HG03045 (cell line): ENCODE results near the gene NT5M.
"Not testable (repeated sequence)": the region's sequence is repeated elsewhere in the genome, so short reads cannot be mapped to it uniquely, and the experiment has no call there.

Experiments used
- ATAC-seq: cut with Tn5 transposase; IDR thresholded peaks from one replicate; pipeline ENCODE4 v1.9.1; 2021; ENCODE audit warnings: mild to moderate bottlenecking, moderate library complexity; ENCODE audit not compliant: unreplicated experiment

Gene NT5M

DNA sequence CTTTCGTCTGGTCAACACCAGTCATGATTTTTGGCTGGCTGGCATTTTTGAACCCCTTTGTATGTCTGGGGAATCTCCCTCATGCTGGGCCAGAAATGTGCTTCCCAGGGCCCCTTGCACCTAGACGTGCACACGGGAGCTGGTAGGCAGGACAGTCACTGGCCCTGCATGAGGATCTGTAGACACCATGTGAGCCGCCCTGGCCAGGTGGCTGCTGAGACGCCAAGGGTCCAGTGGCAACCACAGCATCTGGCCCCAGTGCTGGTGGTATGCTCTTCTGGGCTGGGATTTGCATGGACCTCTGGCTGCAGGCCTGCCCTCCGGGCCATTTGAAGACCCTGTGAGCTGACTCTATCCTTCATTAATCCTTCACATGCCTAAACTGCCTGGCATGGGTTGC, 67.5 kb downstream of the NT5M start:
- ATAC-seq, result no peak

GRCh38 chr17:17372856-17373520, 69.8 kb downstream of the NT5M start:
- ATAC-seq, result no peak

DNA sequence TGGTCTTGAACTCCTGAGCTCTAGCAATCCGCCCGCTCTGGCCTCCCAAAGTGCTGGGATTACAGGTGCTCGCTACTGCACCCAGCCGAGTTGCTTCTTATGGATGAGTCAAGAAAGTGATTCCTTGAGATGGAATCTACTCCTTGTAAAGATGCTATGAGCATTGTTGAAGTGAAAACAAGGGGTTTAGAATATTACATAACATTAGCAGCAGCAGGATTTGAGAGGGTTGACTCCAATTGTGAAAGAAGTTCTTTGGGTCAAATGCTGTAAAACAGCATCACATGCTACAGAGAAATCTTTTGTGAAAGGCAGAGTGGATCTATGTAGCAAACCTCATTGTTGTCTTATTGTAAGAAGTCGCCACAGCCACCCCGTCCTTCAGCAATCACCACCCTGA, 72.7 kb downstream of the NT5M start:
- ATAC-seq, result no peak

DNA sequence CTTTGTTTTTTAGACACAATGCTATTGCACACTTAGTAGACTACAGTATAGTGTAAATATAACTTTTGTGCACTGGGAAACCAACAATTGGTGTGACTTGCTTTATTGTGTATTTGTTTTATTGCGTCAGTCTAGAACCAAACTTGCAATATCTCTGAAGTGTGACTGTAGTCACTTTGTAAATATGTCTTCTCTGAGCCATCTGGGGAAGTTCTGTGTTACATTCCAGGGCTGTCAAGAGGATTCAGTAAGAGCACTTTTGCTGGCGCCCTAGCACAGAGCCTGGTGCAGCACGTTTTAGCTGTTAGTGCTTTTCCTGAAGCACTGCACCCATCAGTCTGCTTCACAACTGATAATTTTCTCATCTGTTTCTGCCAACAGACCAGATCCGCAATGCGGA, 73.2 kb downstream of the NT5M start:
- ATAC-seq, result no peak

DNA sequence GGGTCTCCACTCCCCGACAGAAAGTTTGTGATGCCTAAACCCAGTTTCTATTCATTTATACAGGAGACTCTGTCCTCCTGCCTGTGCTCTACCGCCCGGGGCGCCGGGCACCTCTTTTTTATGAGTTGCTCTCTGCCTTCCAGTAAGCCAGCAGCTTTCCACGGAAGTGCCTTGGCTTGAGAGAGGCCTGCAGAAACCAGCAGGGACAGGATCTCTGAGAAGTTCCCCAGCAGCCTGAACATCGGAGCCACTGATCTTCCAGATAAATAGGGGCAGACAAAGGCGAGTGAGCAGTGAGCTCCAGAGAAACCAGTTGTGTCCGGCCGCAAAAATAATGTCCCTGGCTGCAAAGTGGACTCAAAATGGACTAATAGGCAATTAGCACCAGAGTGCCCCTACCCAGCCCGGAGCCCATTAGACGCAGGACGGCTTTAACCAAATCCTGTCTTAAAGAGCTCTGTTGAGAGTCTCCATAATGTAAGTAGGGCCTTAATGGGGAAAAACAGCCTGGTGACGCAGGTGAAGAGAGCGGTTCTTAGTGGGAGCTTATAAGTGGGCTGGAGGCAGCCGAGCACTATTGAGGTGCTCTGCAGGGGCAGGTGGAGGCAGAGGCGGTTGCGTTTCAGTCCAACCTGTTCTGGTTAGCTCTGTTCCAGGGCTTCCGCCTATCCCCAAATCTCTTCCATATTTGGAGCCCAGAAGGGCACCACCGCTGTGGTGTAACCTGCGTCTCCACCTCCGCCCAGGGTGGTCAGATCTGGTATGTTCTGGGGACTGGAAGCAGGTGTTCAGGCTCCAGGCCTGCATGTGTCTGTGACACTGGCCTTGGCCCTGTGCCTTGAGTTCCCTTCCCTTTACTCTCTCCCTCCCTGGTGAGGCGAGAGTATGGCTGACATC, 74.1 kb downstream of the NT5M start:
- no peak for ATAC-seq

GRCh38 chr17:17379197-17379991, 76.2 kb downstream of the NT5M start:
- no peak for ATAC-seq

DNA sequence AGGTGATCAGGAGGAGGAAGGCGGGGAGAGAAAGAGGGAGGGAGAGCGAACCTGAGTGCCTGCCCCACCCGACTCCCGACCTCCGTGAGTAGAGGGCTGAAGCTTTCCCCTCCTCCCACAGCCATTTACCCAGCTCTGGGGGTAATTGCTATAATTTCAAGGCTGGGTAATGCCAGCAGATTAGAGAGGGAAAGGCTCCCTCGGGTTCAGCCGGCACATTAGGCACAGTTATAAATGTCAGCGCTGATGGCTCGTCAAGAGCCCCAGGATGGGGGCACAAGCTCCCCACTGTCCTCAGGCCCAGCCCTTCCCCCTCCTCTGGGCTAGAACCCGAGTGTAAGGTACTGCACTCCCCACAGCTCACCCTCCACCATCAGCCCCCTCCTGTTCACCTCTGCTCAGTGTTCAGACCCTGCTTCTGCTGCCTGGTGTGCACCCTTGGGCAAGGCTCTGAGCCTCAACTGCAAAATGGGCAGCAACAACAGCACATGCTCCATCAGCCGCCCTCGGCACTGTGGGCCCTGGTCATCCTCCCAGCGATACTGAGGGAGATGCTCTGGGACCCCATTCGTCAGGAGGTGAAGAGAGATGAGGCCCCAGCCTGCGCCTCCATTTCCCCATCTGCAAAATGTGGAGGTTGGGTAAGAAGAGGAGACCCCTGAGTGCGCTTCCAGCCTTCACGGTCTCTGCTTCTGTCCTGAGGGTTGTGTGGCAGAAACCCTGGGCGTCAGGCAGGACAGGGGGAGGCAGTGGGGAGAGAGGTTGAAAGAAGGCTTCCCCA, 77.2 kb downstream of the NT5M start:
- ATAC-seq, result no peak

DNA sequence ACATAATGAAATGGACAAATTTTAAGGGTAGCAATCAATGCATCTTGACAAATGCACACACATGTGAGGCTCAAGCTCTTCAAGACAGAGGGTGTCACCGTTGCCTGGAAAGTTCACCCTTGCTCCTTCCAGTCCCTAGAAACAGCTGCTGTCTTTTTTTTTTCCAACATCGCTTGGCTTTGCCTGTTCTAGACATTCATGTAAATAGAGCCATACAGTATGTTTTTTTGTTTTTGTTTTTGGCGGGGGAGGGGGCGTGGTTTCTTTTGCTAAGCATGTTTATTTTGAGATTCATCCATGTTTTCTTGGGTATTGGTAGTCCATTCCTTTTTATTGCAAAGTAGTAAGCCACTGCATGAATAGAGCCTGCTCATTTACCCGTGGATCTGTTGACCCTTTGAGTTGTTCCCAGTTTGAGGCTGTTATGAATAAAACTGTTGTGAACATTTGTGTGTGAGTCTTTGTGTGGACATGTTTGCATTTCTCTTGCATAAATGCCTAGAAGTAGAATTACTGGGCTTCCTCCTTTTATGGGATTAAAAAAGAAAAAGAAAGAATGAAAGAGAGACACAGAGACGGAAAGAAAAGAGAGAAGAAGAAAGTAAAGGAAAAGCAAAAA, 78.4 kb downstream of the NT5M start:
- no peak for ATAC-seq

- ATAC-seq, result no peak
These were observed 78.9 kb downstream of the NT5M start for GRCh38 chr17:17382065-17382459.

- ATAC-seq, result no peak
These were observed 79.8 kb downstream of the NT5M start for GRCh38 chr17:17382971-17383370.

DNA sequence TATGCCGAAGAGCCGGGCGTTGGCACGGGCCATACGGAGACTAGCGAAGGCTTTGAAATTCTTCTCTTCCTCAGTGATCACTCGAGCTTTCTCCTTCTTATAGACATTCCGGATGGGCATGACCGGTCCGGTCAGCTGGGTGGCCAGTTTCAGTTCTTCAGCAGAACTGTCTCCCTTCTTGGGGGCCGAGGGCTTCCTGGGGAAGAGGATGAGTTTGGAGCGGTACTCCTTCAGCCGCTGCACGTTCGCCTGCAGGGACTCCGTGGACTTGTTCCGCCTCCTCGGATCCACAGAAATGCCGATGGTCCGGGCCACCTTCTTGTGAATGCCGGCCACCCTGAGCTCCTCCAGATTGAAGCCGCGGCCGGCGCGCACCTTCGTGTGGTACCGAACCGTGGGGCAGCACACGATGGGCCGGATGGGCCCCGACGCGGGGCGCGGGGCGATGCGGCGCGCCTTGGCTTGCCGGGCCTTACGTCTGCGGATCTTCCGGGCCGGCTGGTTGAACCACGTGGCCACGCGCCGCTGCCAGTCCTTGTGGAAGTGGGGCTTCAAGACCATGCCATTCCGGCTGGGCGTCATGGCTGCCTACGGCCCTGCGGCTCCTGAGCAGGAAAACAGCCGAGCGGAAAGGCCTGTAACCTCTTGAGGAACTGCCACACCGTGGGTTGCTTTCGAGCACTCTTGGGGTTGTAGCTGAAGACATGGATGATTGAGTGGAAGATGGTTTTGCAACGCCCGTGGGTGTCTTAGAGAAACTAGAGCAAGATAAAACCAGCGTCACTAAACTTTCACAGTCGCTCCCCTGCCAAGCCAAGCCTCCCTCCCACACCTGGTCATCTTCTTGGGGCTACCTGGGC, 80.5 kb downstream of the NT5M start:
- ATAC-seq, result not testable (repeated sequence)

GRCh38 chr17:17384291-17384615, 81.1 kb downstream of the NT5M start:
- ATAC-seq, result no peak

- no peak for ATAC-seq
These were observed 81.8 kb downstream of the NT5M start for GRCh38 chr17:17384961-17385360.

GRCh38 chr17:17385491-17385890, 82.3 kb downstream of the NT5M start:
- ATAC-seq, result no peak

- no peak for ATAC-seq
These were observed 83.1 kb downstream of the NT5M start for GRCh38 chr17:17386094-17386800.

DNA sequence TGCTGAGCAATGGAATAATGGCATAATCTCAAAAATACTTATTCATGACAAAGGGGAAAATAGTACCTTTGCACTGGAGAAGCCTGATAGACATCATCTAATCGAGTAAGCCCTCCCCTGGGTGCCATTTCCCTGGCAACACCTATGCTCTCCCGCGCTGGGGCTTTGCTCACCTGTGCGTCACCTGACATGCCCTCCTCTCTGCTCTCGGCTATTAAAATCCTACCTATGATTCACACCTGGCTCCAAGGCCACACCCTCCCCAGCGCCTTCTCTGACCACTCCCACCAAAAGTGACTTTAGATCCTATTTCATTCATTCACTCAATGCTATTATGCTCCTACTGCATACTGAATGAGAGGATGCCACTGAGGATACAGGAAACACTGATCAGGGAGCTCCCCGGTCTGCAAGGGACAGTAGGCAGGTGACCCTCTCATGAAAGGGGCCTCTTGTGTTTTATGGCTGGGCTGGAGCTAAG, 83.9 kb downstream of the NT5M start:
- ATAC-seq, result no peak

DNA sequence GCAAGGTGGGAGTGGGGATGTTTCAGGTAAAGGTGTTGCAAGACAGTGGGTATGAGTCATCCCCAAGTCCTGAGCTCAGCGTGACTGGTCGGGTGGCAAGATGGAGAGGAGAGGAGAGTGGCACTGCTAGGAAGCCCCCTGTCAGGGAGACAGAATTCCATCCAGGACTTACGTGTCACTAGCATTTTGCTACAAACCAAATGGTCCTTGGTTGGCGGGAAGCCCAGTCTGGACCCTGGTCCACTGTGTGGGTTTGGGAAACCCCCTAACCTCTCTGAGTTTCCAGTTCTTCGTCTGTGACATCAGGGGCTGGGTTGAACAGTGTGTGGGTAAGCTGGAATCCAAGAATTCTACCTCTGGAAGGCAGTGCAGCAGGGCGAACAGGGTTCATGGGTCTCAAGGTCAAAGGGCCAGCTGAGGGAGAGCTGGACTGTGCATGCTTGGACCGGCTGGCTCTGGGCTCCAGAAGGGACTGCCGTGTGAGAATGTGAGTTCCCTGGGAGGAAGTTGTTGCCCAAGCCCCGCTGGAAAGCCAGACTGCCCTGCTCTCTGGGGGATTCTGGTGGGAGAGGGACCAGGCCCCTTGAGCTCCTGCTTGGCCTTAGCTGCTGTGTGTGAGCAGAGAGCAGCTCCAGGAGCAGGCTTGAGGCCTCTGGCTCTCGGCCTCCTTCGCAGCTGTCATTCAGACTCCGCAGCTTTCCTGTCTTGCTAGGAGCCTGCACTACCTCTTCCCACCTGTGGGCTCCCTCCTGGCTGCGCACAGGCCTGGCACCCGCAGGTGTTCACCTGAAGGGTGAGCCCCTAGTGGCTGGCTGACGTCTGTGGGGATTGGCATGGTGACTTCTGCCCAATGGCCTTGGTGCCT, 84.6 kb downstream of the NT5M start:
- no peak for ATAC-seq
